ENCODE data around the gene TNN.

Gene TNN

GRCh38 chr1:175129182-175129581, 61.5 kb downstream of the TNN start:
- ATAC-seq (replicated peaks) (no peak), DNase-seq (no peak)
- H3K36me3 Mint-ChIP-seq (ENCODE audit: insufficient read depth): no peaks in the 10 kb centered on the region

GRCh38 chr1:175129644-175129996, 62.0 kb downstream of the TNN start:
- Mint-ChIP-seq H3K4me3 (no peak overlapping the region), H3K4me1 (ENCODE audit: low read depth in 2 of 2) (no peaks in the 10 kb centered on the region), H3K27ac (no peak overlapping the region), H3K9me3 (no peaks in the 10 kb centered on the region), H3K36me3 (ENCODE audit: insufficient read depth) (no peaks in the 10 kb centered on the region), H3K27me3 (peaks cover 9 to 10% of the 10 kb centered on the region in 2 donors)
- no peak for ATAC-seq (replicated peaks)
- DNase-seq: no peak

More at GRCh38 chr1:175129182-175129581, 61.5 kb downstream of the TNN start:
- H3K4me1 Mint-ChIP-seq (ENCODE audit: low read depth in 2 of 2): no peaks in the 10 kb centered on the region
- H3K27me3 Mint-ChIP-seq: peaks cover 5 to 8% of the 10 kb centered on the region in 2 donors
- H3K4me3 Mint-ChIP-seq: no peak overlapping the region
- H3K27ac Mint-ChIP-seq: no peak overlapping the region
- no peaks in the 10 kb centered on the region for H3K9me3 Mint-ChIP-seq

- Mint-ChIP-seq H3K36me3 (ENCODE audit: insufficient read depth) (no peaks in the 10 kb centered on the region), H3K27me3 (peaks cover 13 to 16% of the 10 kb centered on the region in 2 donors), H3K4me1 (ENCODE audit: low read depth in 2 of 2) (no peaks in the 10 kb centered on the region), H3K9me3 (no peaks in the 10 kb centered on the region), H3K4me3 (no peak overlapping the region), H3K27ac (no peak overlapping the region)
- no peak for ATAC-seq (replicated peaks)
- DNase-seq: no peak
Measured at GRCh38 chr1:175129997-175130648, 62.5 kb downstream of the TNN start.

DNA sequence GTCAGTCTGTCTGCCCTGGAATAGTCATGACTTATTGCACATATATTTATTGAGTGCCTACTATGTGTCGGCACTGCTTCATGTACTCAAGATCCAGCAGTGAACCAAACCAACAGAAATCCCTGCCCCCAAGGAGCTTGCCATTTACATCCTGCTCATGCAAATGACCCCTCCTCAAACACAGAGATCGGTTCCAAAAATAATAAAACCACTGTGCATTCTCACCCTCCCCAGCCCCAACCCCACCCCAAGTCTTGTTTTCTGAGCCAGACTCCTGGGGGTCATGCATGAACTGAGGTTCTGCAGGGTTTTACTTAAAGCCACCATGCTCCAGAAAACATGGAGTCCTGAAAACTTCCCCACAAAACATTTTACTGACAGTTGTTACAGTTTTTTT, 63.0 kb downstream of the TNN start:
- DNase-seq (no peak), ATAC-seq (replicated peaks) (no peak)
- no peaks in the 10 kb centered on the region for H3K36me3 Mint-ChIP-seq (ENCODE audit: insufficient read depth)
- no peaks in the 10 kb centered on the region for H3K9me3 Mint-ChIP-seq
- no peaks in the 10 kb centered on the region for H3K4me1 Mint-ChIP-seq (ENCODE audit: low read depth in 2 of 2)
- H3K4me3 Mint-ChIP-seq: no peak overlapping the region
- H3K27me3 Mint-ChIP-seq: peaks cover 17 to 21% of the 10 kb centered on the region in 2 donors
- no peak overlapping the region for H3K27ac Mint-ChIP-seq

DNA sequence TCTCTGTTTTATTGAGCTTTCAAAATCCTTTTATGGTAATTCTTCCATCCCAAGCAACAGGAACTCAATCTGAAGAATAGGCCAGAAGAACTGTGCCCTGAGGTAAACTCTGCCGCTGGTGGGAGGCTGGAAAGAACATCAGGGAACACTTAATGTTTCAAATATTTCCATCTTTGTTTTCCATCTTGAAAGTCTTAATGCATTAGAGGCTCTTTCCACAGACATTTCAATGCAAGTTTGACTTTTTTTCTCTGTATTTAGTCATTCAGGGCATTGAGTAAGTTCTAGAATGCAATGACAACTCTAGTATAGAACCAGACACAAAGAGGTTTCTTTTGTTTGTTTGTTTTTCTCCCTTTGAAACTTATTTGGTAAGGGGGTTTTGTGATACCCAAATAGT, 63.5 kb downstream of the TNN start:
- DNase-seq: no peak
- Mint-ChIP-seq H3K36me3 (ENCODE audit: insufficient read depth) (no peaks in the 10 kb centered on the region), H3K27me3 (peaks cover 21 to 25% of the 10 kb centered on the region in 2 donors), H3K27ac (no peak overlapping the region), H3K9me3 (no peaks in the 10 kb centered on the region), H3K4me3 (no peak overlapping the region), H3K4me1 (ENCODE audit: low read depth in 2 of 2) (no peaks in the 10 kb centered on the region)
- no peak for ATAC-seq (replicated peaks)

DNA sequence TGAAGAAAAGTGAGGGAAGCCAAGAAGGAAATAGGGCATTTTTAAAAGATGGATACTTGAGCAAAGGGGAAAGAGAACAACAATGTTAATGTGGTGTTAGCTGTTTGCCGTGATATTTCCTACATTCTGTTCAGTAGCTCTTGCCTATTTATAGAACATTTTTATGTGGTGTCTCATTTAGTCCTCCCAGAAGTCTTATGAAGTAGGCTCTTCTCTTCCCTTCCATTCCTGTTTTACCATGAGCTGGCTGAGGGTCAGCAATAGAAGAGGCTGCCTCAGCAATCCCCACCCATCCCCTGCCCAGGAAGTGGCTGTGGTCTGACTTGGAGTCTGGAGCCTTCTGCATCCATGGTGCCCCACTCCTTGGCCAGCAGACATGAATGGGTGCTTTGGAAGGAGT, 64.8 kb downstream of the TNN start:
- ATAC-seq (replicated peaks) (no peak), DNase-seq (no peak)
- Mint-ChIP-seq H3K4me3 (no peak overlapping the region), H3K4me1 (ENCODE audit: low read depth in 2 of 2) (no peaks in the 10 kb centered on the region), H3K36me3 (ENCODE audit: insufficient read depth) (no peaks in the 10 kb centered on the region), H3K9me3 (no peaks in the 10 kb centered on the region), H3K27me3 (peaks cover 34 to 37% of the 10 kb centered on the region in 2 donors), H3K27ac (no peak overlapping the region)

- Mint-ChIP-seq H3K4me3 (no peak overlapping the region), H3K27ac (no peak overlapping the region), H3K4me1 (ENCODE audit: low read depth in 2 of 2) (no peaks in the 10 kb centered on the region), H3K27me3 (peaks cover 38 to 50% of the 10 kb centered on the region in 2 donors), H3K9me3 (no peaks in the 10 kb centered on the region), H3K36me3 (ENCODE audit: insufficient read depth) (no peaks in the 10 kb centered on the region)
- DNase-seq: no peak
- ATAC-seq (replicated peaks): no peak
Measured at GRCh38 chr1:175133673-175134435, 66.2 kb downstream of the TNN start.

DNA sequence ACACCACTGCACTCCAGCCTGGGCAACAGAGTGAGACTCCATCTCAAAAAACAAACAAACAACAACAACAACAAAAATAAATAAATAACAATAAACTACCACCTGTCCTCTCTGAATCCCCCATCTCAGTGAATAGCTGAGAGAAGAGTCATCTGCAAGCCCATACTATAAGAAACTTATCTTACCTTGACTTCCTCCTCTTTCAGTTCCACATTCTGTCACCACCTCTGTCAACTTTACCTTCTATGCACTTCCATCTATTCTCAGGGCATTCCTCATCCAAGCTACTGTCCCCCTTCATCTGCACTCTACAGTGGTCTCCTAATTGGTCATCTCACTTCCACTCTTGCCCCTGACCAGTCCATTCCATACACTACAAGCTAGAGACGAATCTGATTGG, 66.9 kb downstream of the TNN start:
- peaks cover 38 to 50% of the 10 kb centered on the region in 2 donors for H3K27me3 Mint-ChIP-seq
- H3K4me1 Mint-ChIP-seq (ENCODE audit: low read depth in 2 of 2): no peaks in the 10 kb centered on the region
- no peaks in the 10 kb centered on the region for H3K36me3 Mint-ChIP-seq (ENCODE audit: insufficient read depth)
- no peak for ATAC-seq (replicated peaks)
- H3K4me3 Mint-ChIP-seq: no peak overlapping the region
- no peak overlapping the region for H3K27ac Mint-ChIP-seq
- no peak for DNase-seq
- no peaks in the 10 kb centered on the region for H3K9me3 Mint-ChIP-seq

GRCh38 chr1:175136246-175136645, 68.6 kb downstream of the TNN start:
- Mint-ChIP-seq H3K4me3 (no peak overlapping the region), H3K4me1 (ENCODE audit: low read depth in 2 of 2) (no peaks in the 10 kb centered on the region), H3K27me3 (peaks cover 38 to 50% of the 10 kb centered on the region in 2 donors), H3K9me3 (no peaks in the 10 kb centered on the region), H3K27ac (no peak overlapping the region), H3K36me3 (ENCODE audit: insufficient read depth) (no peaks in the 10 kb centered on the region)
- ATAC-seq (replicated peaks) (no peak), DNase-seq (no peak)

DNA sequence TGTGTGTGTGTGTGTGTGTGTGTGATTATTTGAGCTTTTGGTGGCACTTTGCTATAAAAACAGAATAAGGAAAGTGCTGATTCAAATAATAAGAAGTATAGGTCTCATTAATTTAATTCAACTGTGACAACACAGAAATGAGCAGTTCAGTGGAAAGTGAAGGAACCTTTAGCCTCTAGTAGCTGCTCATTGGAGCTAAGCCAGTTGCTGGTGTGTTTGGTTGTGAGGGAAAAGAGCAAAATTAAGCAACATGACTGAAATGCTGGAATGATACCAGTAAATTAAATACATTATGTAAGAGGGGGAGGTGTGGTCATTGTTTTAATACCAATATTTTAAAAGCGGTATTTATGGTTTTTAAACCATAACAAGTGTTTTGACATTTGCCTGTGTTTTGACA, 69.7 kb downstream of the TNN start:
- ATAC-seq (replicated peaks): no peak
- Mint-ChIP-seq H3K36me3 (ENCODE audit: insufficient read depth) (no peaks in the 10 kb centered on the region), H3K4me3 (no peak overlapping the region), H3K4me1 (ENCODE audit: low read depth in 2 of 2) (no peaks in the 10 kb centered on the region), H3K27ac (no peak overlapping the region), H3K9me3 (no peaks in the 10 kb centered on the region), H3K27me3 (peaks cover 38 to 50% of the 10 kb centered on the region in 2 donors)
- no peak for DNase-seq

DNA sequence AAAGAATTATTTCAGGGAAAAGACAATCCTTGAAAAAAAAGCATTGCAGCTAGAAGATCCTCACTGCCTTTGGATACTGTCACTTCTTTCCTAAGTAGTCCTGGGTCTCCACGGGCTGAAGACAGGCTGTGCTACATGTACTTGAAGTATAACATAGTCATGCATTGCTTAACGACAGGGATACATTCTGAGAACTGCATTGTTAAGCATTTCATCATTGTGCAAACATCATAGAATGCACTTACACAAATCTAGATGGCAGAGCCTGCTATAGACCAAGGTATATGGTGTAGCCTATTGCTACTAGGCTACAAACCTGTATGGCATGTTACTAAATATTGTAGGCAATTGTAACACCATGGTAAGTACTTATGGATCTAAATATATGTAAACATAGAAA, 70.9 kb downstream of the TNN start:
- no peak for DNase-seq
- ATAC-seq (replicated peaks): no peak
- H3K4me1 Mint-ChIP-seq (ENCODE audit: low read depth in 2 of 2): no peaks in the 10 kb centered on the region
- H3K27ac Mint-ChIP-seq: no peak overlapping the region
- no peaks in the 10 kb centered on the region for H3K9me3 Mint-ChIP-seq
- H3K4me3 Mint-ChIP-seq: no peak overlapping the region
- no peaks in the 10 kb centered on the region for H3K36me3 Mint-ChIP-seq (ENCODE audit: insufficient read depth)
- peaks cover 38 to 48% of the 10 kb centered on the region in 2 donors for H3K27me3 Mint-ChIP-seq

- Mint-ChIP-seq H3K36me3 (ENCODE audit: insufficient read depth) (no peaks in the 10 kb centered on the region), H3K9me3 (no peaks in the 10 kb centered on the region), H3K4me1 (ENCODE audit: low read depth in 2 of 2) (peaks cover 0 to 2% of the 10 kb centered on the region in 2 donors), H3K4me3 (no peak overlapping the region), H3K27ac (no peak overlapping the region), H3K27me3 (peaks cover 14 to 24% of the 10 kb centered on the region in 2 donors)
- ATAC-seq (replicated peaks): no peak
- DNase-seq: no peak
Measured at GRCh38 chr1:175145899-175146528, 78.4 kb downstream of the TNN start.

GRCh38 chr1:175146529-175147213, 79.0 kb downstream of the TNN start:
- Mint-ChIP-seq H3K4me3 (no peak overlapping the region), H3K27ac (no peak overlapping the region), H3K9me3 (no peaks in the 10 kb centered on the region), H3K27me3 (peaks cover 20 to 30% of the 10 kb centered on the region in 2 donors), H3K36me3 (ENCODE audit: insufficient read depth) (no peaks in the 10 kb centered on the region), H3K4me1 (ENCODE audit: low read depth in 2 of 2) (peaks cover 0 to 2% of the 10 kb centered on the region in 2 donors)
- ATAC-seq (replicated peaks) (peak; percentile 83), DNase-seq (peak; percentile 61 to 65 (median 64))

Data from effector memory CD8-positive, alpha-beta T cell (primary cell).